GM18517 (cell line): ENCODE results near the gene UQCC2.

Experiments
- ATAC-seq: cut with Tn5 transposase; IDR thresholded peaks from one replicate; pipeline ENCODE4 v1.9.1; 2021; ENCODE audit warnings: mild to moderate bottlenecking, moderate library complexity; ENCODE audit not compliant: unreplicated experiment

UQCC2 gene

DNA sequence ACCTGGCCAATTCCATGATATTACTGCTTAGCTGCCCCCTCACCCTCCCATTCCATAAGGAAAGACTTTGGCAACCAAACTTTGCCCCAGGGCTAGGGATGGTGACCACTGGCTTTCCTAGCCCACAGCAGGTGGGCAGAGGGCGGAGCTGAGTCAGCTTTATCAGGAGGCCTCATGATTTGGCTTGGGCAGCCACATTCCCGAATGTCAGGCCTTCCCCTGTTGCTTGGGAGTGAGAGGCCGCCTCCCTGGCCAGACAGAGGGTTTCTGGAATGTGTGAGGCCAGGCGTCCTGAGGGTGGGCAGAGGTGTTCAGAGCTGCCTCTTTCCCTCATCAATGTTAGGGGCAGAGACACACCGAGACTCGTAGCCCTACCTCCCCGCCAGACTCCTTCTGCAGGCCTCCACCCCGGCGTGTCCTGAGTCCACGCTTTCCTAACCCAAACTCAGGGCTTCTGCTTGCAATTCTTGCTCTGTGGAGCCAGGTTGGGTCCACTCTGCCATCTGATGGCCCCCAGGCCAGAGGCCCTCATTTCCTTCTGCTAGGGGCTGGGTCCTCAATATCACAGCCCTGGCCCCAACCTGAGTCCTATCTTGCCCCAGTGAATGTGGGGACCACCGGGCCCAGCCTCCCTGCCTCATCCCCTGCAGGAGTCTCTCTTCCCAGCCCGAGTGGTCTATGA, 19.3 kb downstream of the UQCC2 start:
- no peak for ATAC-seq

DNA sequence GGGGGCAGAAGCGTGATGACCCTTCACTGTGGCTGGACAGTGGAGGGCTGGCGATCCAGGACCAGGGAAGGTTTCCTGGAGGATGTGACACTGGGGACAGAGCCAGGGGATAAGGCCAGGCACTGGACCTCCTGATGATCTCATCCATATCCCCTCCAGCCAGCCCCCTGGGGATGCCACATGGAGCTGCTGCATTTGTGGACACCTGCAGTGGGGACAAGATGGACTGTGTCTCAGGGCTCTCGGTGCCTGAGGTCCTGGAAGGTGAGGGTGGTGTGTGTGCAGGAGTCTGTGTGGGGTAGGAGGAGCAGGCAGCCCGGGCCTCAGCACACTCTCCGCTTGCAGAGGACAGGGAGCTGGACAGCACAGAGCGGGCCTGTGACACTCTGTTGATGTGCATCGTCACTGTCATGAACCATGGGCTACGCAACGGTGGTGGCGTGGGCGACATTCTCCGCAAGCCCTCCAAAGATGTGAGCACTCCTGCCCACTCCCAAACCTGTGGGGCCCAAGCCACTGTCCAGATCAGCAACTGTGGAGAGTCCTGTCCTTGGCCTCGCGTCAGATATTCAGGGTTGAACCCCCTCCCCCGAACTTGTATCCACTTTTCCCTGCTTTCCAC, 19.9 kb downstream of the UQCC2 start:
- no peak for ATAC-seq

DNA sequence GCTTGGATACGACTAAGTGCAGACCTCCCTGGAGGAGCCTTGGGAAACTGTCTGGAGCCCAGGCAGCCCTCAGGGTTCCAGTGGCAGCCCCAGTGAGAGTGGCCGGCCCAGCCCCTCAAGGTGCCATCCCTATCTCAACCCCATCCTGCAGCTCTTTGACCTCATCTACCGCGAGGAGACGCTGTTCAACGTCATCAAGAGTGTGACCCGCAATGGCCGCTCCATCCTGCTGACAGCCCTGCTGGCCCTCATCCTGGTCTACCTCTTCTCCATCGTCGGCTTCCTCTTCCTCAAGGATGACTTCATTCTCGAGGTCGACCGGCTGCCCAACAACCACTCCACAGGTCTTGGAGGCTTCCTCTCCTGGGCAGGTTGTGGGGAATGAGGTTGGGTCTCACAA, 20.7 kb downstream of the UQCC2 start:
- no peak for ATAC-seq

DNA sequence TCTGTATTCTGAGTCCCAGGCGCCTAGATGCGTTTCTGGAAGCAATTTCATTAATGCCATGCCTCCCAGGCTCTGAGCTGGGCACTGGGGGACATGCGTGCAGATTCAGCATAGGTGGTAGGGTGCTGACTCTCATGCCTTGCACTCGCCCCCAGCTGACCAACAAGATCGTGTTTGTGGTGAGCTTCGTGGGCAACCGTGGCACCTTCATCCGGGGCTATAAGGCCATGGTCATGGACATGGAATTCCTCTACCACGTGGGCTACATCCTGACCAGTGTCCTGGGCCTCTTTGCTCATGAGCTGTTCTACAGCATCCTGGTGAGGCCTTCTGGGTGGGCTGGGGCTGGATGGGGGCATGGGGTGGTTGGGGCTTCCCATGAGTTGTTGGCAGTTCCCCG, 21.6 kb downstream of the UQCC2 start:
- no peak for ATAC-seq

DNA sequence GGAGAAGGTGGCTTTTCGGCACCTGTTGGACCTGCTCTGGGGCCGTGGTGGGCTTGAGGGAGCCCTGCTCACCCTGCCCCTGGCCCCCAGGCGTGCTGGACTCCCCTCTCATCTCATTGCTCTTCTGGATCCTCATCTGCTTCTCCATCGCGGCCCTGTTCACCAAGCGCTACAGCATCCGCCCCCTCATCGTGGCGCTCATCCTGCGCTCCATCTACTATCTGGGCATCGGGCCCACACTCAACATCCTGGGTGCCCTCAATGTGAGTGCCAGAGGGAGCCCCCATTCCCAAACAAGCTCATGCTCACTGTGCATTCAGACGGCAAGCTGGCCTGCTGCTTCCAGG, 22.4 kb downstream of the UQCC2 start:
- no peak for ATAC-seq

DNA sequence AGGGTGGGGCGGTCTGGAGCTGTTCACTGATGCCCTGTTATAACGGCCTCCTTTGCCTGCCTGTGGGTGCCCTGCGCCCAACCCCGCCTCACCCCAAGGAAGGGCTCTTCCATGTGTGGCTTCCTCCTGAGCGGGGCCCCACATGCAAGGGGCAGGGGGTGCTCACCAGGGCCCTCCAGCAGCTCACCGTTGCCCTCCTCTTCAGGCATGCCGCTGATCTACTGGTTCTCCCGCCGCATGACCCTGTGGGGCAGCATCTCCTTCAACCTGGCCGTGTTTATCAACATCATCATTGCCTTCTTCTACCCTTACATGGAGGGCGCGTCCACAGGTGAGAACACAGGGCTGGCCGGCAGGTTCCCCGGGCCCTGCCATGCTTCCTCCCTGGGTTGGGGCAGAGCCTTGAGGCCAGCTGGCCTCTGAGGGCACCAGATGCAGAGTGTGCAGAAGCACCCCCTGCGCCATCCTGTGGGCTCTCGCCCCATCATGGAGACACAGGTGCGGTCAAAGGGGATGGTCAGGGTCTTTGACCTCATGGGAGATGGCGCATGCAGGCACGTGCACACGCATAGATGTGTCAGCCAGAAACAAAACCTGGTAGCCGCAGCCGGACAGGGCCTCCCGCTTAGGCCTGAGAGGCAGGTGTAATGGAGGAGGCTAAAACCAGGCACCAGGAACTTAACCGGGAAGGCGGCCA, 22.9 kb downstream of the UQCC2 start:
- ATAC-seq, result no peak

DNA sequence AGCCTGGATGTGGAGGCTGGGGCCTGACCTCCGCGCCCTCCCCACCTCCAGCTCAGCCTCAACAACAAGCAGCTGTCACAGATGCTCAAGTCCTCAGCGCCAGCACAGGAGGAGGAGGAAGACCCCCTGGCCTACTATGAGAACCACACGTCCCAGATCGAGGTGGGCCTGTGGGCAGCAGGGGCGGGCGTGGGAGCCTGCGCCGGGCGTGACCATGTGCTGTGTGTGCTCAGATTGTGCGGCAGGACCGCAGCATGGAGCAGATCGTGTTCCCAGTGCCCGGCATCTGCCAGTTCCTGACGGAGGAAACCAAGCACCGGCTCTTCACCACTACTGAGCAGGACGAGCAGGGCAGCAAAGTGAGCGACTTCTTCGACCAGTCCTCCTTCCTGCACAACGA, 23.5 kb downstream of the UQCC2 start:
- no peak for ATAC-seq

DNA sequence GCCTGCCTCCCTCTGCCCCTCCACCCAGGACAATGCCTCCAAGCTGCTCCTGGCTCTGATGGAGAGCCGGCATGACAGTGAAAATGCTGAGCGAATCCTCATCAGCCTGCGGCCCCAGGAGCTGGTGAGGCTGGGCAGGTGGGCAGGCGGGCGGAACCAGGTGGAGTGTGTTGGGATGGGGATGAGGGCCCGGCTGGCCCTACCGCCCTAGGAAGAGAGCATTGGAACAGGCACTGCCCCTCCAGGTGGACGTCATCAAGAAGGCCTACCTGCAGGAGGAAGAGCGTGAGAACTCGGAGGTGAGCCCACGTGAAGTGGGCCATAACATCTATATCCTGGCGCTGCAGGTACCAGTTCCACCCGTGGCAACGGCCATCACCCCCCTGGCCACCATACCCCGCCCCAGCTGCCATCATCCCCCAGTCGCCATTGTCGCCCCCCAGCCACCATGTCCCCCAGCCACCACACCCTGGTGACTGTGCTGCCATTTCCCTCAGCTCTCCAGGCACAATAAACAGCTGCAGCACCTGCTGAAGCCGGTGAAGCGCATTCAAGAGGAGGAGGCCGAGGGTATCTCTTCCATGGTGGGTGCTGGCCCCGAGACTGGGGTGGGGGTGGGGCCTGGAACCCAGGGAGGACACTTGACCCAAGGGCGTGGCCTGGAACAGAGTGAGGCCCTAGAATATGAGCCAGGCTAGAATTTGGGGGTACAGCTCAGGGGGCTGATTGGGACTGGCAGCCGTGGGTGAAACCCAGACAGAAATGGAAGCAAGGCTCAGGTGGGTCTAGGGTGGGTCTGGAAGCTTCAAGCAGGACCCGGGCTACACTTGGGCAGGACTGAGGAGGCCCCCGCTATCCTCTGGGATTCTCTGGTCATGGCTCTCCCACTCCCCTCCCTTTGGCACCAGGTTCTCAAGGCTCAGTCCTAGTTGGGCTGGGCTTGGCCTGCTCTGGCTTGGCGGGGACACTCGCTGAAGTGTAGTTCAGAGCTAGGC, 24.2 kb downstream of the UQCC2 start:
- no peak for ATAC-seq

DNA sequence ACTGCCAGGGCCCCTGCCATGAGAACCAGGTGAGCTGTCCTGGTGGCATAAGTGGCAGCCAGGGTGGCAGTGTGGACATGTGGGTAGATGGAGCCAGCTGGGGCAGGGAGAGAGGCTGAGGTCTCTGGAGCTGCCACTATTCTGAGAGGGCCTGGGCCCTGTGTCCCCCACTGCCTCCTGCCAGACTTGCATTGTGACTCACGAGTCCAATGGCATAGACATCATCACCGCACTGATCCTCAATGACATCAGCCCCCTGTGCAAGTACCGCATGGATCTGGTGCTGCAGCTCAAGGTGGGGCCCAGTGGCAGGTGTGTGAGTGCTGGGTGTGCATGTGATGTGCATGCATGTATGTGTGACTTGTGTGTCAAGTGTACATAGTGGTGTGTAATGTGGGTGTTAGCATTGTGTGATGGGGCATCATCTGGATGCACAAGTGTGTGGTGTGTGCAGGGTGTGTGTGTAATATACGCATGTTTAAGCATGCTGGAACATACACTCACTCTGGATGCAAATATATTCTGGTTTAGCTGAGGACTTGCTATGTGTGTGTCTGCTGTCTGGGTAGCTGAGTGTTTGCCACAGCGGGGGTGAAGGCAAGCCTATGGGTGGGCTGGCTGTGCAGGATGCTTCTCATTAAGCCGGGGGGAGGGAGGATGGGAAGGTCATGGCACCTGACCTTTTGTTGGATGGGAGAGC, 25.1 kb downstream of the UQCC2 start:
- ATAC-seq, result no peak

DNA sequence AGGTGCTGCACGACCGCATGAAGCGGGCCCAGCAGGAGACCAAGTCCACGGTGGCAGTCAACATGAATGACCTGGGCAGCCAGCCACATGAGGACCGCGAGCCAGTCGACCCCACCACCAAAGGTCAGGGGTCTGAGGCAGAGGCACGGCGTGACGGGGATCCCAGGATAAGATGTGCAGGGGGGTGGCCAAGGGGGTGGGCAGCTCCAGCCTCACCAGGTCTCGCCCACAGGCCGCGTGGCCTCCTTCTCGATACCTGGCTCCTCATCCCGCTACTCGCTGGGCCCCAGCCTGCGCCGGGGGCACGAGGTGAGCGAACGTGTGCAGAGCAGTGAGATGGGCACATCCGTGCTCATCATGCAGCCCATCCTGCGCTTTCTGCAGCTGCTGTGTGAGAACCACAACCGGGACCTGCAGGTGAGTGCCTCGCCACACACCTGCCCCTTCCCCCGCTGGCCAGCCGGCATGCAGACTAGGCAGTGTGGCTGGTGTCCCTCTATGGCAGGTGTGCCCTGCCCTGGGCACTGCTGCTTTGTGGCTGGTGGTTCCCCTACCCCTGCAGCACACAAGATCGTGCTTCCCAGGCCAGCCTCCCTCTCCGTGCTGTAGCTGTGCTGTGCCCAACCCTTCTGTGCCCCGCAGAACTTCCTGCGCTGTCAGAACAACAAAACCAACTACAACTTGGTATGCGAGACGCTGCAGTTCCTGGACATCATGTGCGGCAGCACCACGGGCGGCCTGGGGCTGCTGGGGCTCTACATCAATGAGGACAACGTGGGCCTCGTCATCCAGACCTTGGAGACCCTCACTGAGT, 25.9 kb downstream of the UQCC2 start:
- ATAC-seq, result no peak

DNA sequence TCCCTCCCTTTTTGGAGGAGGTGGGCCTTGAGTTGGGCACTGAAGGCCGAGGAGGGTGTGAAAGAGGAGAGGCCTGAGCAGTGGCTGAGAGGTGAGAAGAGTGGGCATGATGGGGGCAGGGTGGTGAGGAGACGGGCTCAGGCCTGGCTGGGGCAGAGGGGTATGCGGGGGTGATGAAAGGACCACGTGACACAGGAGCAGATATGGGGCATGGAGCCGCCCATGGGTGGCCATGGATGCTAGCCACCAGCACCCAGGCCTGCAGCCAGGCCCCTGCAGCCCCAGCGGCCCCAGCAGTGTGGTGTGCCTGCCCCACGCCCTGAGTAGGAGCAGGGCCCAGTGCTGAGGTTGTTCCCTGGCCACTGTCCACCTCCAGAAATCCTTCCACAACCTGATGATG, 26.5 kb downstream of the UQCC2 start:
- no peak for ATAC-seq

DNA sequence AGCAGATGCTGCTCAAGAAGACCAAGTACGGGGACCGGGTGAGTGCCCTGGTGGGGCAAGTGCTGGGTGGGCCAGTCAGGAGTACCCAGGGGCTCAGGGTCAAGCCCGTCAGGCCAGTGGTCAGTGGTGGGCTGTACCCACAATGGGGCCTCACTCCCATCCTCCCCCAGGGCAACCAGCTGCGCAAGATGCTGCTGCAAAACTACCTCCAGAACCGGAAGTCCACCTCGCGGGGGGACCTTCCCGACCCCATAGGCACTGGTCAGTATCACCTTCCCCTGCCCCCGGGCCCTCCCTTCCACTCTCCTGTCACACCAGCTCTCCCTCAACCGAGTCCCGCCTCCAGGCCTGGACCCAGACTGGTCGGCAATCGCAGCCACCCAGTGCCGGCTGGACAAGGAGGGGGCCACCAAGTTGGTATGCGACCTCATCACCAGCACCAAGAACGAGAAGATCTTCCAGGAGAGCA, 27.0 kb downstream of the UQCC2 start:
- ATAC-seq, result no peak

DNA sequence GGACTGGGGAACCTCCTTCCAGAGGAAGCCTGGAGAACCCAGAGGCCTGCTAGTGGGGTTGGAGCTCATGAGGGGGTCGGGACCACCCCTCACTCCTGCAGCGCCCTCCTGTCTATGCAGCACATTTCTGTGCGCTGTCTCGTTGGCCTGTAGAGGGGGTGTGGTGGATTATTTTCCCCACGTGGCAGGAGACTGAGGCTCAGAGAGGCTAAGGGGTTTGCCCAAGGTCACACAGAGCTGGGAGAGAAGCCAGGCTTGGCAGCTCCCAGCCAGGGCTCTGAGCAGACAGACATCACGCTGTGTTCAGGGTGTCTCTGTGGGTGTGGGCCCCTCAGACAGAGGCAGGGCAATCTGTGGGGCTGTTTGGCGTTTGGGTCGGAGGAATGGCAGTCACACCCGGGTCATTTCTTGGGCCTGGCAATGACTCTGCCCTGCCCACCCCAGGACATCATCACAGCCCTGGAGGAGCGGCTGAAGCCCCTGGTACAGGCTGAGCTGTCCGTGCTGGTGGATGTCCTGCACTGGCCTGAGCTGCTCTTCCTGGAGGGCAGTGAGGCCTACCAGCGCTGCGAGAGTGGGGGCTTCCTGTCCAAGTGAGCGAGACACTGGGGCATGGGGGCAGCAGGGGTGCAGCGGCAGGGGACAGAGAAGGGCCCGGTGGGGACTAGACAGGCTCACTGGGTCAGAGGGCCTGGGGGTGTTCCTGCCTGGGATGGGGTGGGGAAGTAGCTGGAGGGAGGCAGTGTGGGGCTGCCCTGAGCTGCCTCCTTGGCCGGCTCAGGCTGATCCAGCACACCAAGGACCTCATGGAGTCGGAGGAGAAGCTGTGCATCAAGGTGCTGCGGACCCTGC, 27.7 kb downstream of the UQCC2 start:
- no peak for ATAC-seq

DNA sequence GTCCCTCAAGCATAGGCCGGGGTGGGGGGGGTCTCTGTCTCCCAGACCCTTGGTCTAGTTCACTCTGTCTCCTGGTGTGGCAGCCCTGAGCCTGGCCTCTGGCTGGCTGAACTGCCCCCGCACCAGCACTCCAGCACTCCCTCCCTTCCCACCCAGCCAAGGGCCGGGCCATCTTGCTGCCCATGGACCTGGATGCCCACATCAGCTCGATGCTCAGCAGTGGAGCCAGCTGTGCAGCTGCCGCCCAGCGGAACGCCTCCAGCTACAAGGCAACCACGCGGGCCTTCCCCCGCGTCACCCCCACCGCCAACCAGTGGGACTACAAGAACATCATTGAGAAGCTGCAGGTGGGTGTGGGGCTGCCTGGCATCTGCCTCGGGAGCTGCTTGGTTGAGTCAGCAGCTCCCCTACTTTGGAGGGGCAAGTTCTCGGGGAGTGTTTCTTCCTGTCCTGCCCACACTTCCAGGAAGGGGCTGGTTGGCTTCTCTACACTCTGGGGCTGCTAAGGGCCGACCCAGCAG, 28.4 kb downstream of the UQCC2 start:
- no peak for ATAC-seq

DNA sequence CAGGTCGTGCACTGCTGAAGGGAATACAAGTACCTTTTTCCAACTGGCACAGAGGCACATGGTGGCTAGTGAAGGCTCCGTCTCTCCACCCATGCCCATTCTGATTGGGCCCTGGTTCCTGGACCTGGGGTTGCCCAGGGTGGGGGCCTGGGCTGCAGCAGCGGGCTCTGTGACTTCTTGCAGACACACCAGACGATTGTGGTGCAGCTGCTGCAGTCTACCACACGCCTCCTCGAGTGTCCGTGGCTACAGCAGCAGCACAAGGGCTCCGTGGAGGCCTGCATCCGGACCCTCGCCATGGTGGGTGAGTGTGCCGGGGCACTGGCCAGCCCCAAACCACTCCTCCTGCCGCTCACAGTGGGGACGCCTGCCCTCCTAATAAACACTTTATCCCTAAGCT, 29.2 kb downstream of the UQCC2 start:
- no peak for ATAC-seq

DNA sequence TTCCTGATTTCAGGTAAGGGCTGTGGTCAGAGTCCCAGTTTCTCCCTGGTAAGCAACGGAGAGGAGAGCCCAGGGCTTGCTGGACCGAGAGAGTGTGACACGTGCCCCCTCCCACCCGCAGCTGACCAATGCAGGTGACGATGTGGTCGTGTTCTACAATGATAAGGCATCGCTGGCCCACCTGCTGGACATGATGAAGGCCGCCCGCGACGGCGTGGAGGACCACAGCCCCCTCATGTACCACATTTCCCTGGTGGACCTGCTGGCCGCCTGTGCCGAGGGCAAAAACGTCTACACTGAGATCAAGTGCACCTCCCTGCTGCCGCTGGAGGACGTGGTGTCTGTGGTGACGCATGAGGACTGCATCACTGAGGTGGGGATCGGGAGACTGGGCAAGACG, 31.7 kb downstream of the UQCC2 start:
- no peak for ATAC-seq

DNA sequence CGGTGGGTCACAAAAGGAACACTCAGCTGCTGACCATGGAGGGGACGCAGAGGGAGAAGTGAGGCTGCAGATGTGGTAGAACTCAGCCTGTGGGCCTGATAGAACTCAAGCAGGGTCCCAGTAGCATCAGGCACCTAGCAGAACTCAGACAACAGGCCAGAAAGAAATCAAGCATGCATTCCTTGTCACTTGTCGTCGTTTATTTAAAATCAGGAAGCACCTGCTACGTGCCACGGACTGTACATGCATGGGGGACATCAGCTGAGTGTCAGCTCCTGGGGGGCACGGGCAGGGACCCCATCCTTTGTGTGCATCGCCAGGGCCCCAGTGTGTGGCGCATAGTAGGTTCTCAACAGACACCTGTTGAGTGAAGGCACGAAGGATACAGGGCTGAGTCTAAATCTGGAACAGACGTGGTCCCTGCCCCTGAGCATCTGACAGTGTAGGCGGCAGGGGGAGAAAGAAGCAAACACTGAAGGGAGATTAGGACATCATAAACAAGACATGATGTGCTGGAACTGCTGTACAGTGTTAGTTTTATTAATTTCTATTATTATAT, 32.5 kb downstream of the UQCC2 start:
- ATAC-seq, result no peak

DNA sequence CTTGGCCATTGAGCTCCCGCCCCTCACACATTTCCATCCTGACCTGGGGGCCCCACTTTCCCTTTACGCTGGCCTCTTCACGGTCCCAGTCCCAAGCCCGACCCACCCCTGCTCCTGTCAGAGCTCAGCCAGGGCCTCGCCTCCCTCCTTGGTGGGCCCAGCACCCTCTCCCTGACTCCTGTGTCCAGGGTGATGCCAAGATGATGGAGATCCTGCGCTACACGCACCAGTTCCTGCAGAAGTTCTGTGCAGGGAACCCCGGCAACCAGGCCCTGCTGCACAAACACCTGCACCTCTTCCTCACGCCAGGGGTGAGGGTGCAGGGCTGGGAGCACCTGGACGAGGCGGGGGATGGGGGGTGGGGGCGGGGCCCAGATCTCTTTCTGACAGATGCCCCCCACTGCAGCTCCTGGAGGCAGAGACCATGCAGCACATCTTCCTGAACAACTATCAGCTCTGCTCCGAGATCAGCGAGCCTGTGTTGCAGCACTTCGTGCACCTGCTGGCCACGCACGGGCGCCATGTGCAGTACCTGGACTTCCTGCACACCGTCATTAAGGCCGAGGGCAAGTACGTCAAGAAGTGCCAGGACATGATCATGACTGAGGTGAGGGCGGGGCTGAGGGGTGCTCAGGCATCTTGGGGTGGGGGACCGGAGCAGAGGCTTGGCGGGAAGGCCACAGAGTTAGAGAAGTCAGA, 33.1 kb downstream of the UQCC2 start:
- ATAC-seq, result no peak
